K562 (cell line): ENCODE measurements around the gene MAP3K14. TPM values are rescaled to one million over a fixed set of nuclear protein-coding genes. Genes with fewer than 3 reads are reported as not detected.

Experiments
- ARID4B ChIP-seq: sonication (generic); formaldehyde crosslinking; IDR thresholded peaks from 2 replicates; pipeline ENCODE4 v1.8.0; 2022; ENCODE audit warnings: mild to moderate bottlenecking, missing genetic modification reagents
- BCL6 ChIP-seq: fragments of 250-450 bp; sonication (Bioruptor Pico); IDR thresholded peaks from 2 replicates; pipeline ENCODE4 v1.4.0; 2020
- CBX1 ChIP-seq: sonication (generic); IDR thresholded peaks from 2 replicates; pipeline ENCODE4 v1.6.1; 2016; ENCODE audit warnings: antibody characterized with exemption, low read depth, mild to moderate bottlenecking
- CBX3 ChIP-seq, 2 experiments: IDR thresholded peaks; 1 replicate in 1 of 2; 2 replicates in 1 of 2; pipeline ENCODE4 v1.6.1; 2012; ENCODE audit warnings: inconsistent platforms in 2 of 2, low read length in 2 of 2, borderline replicate concordance in 1 of 2, control low read depth in 1 of 2
- DMBX1 ChIP-seq: fragments of 250-450 bp; sonication (Bioruptor Pico); IDR thresholded peaks from 2 replicates; pipeline ENCODE4 v1.8.0; 2022; ENCODE audit warnings: inconsistent platforms, mild to moderate bottlenecking, moderate library complexity, borderline replicate concordance
- EP300 ChIP-seq: IDR thresholded peaks from 2 replicates; pipeline ENCODE4 v1.6.1; 2012; ENCODE audit warnings: low read length, improper control_type of control experiment
- MEF2A ChIP-seq: IDR thresholded peaks from 2 replicates; pipeline ENCODE4 v1.6.1; 2011; ENCODE audit warnings: low read depth, mild to moderate bottlenecking, low read length, moderate library complexity; ENCODE audit not compliant: control insufficient read depth
- NR2C1 ChIP-seq, 2 experiments: fragments of 450-650 bp; IDR thresholded peaks; 2 replicates each; pipeline ENCODE4 v1.6.1; 2017; ENCODE audit warnings: mild to moderate bottlenecking in 2 of 2, antibody characterized with exemption in 1 of 2, inconsistent platforms in 1 of 2, missing compliant biosample characterization in 1 of 2, missing genetic modification characterization in 1 of 2
- NR2C2 ChIP-seq, 2 experiments: fragments of 200-800 bp in 1 of 2; sonication (Bioruptor generic) in 1 of 2; sonication (generic) in 1 of 2; formaldehyde crosslinking in 1 of 2; IDR thresholded peaks; 2 replicates each; pipeline versions ENCODE4 v1.6.1 to v1.8.0; 2016 to 2022; ENCODE audit warnings: mild to moderate bottlenecking in 1 of 2, missing compliant biosample characterization in 1 of 2, missing genetic modification characterization in 1 of 2, missing genetic modification reagents in 1 of 2
- PHF21A ChIP-seq: fragments of 450-650 bp; IDR thresholded peaks from 2 replicates; pipeline ENCODE4 v1.6.1; 2017; ENCODE audit warnings: low read depth, borderline replicate concordance
- RBM22 ChIP-seq: fragments of 200-400 bp; formaldehyde crosslinking; IDR thresholded peaks from 2 replicates; pipeline ENCODE4 v1.6.1; 2018; ENCODE audit warnings: low read length, low read depth; ENCODE audit not compliant: poor library complexity, severe bottlenecking
- TAF15 ChIP-seq: fragments of 200-400 bp; formaldehyde crosslinking; IDR thresholded peaks from 2 replicates; pipeline ENCODE4 v1.6.1; 2017; ENCODE audit warnings: mild to moderate bottlenecking, low read depth, low read length, moderate library complexity
- ZFPM2 ChIP-seq: fragments of 250-450 bp; sonication (Bioruptor Pico); IDR thresholded peaks from 2 replicates; pipeline ENCODE4 v1.5.1; 2022; ENCODE audit warnings: mild to moderate bottlenecking
- ZNF124 ChIP-seq: sonication (generic); formaldehyde crosslinking; IDR thresholded peaks from 2 replicates; pipeline ENCODE4 v1.8.1; 2022; ENCODE audit warnings: missing genetic modification reagents
- ZNF668 ChIP-seq: fragments of 250-450 bp; sonication (Bioruptor Pico); IDR thresholded peaks from 2 replicates; pipeline ENCODE4 v1.8.0; 2022; ENCODE audit warnings: mild to moderate bottlenecking, inconsistent platforms
- ZNF778 ChIP-seq: fragments of 450-650 bp; formaldehyde crosslinking; IDR thresholded peaks from 2 replicates; pipeline ENCODE4 v1.4.0; 2020; ENCODE audit warnings: mild to moderate bottlenecking, moderate library complexity
- polyA plus RNA-seq, 8 experiments: library from polyadenylated mRNA; depleted of rRNA in 4 of 8; stranded (reverse) in 5 of 8; unstranded in 3 of 8; fragments of >200 nt; fragmentation: Nextera tagmentation in 2 of 8; fragmentation: Illumina TruSeq in 1 of 8; extraction: Ambion mirVana in 2 of 8; extraction: Trizol in 1 of 8; gene quantifications; 2 replicates each; pipeline versions ENCODE4 v1.2.1 to v1.2.3, GENCODE V29; 2011 to 2014; ENCODE audit warnings: inconsistent platforms in 1 of 8, missing spikeins in 1 of 8
- total RNA-seq, 7 experiments: library from RNA; depleted of rRNA in 6 of 7; stranded (reverse); fragments of >200 nt in 6 of 7; fragmentation: Illumina TruSeq in 2 of 7; extraction: Trizol in 2 of 7; gene quantifications; 2 replicates each; pipeline versions ENCODE4 v1.2.1 to v1.2.3, GENCODE V29; 2011 to 2021; ENCODE audit warnings: low replicate concordance in 1 of 7
- TF ChIP-seq, protein P1 (sequence below): sonication (generic); formaldehyde crosslinking; IDR thresholded peaks from 2 replicates; pipeline ENCODE4 v1.8.1; 2023; ENCODE audit warnings: mild to moderate bottlenecking, missing genetic modification reagents, moderate library complexity
- TF ChIP-seq, protein P2 (sequence below): fragments of 450-650 bp; IDR thresholded peaks from 2 replicates; pipeline ENCODE4 v1.6.1; 2017; ENCODE audit warnings: antibody characterized with exemption, mild to moderate bottlenecking

Gene MAP3K14
- total and polyA plus RNA-seq, 9 of the 15 experiments (the other 6 are each of a cell fraction or from before 2014, with no cell fraction given) = 0.45 to 8.7 (median 3.2) TPM

DNA sequence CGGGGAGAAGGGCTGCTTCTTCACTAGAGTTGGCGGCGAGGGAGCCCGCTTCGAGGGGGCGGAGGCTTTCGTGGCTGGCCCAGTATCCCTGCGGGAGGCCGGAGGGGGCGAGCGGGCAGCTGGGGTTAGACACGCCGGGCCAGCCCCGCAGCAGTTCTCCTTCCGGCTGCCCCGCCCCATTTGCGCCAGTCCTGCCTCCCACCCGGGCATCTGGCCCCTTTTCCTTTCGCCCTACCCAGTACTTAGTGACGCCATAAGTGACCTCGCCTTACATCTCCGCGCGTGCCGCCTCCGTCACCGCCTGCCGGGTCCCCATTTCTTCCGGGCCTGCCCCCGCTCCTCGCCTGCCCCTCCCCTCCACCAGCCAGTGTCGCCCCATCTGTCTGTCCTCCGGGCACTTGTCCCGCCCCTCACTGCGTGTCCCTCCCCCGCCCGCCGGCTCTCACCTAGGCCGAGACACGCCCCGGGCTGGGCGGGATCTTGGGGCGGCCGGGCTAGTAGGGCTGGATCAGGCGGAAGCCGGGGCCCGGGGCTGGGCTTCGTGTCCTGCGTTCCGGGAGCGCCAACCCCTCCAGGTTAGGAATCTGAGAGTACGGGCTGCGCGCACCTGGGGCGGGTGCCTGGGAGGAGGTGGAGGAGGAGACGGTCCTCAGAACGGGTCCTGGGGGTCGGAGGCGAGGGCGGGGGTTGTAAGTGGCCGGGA is 69.2 kb downstream of the MAP3K14 start (continued):
- TF ChIP-seq NR2C2 (CRISPR knock-in tag; IDR thresholded peaks at IDR 0.05) = no peak
- TF ChIP-seq NR2C2 (tag; IDR thresholded peaks at IDR 0.05) = peak; percentile 72; the same call in 1 of the 2 replicates
- TF ChIP-seq ARID4B (CRISPR knock-in tag) = no peak
- no peak for TF ChIP-seq MEF2A
- no peak for TF ChIP-seq ZNF778 (CRISPR knock-in tag)
- no peak for TF ChIP-seq CBX1
- no peak for TF ChIP-seq ZNF124
- TF ChIP-seq CBX3 (IDR thresholded peaks at IDR 0.05; ENCODE audit: borderline replicate concordance in 1 of 2, low read length in 2 of 2) = peak in 1 of 2 experiments; percentile 10; a peak in 1 of 3 replicates
- TF ChIP-seq BCL6 (CRISPR knock-in tag) = no peak
- TF ChIP-seq, protein P1, sequence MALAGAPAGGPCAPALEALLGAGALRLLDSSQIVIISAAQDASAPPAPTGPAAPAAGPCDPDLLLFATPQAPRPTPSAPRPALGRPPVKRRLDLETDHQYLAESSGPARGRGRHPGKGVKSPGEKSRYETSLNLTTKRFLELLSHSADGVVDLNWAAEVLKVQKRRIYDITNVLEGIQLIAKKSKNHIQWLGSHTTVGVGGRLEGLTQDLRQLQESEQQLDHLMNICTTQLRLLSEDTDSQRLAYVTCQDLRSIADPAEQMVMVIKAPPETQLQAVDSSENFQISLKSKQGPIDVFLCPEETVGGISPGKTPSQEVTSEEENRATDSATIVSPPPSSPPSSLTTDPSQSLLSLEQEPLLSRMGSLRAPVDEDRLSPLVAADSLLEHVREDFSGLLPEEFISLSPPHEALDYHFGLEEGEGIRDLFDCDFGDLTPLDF = no peak
- TF ChIP-seq PHF21A = 0 out of 2 replicates have a peak, but pooled peaks have one; percentile 15
- TF ChIP-seq ZNF668 (CRISPR knock-in tag) = no peak
- no peak for TF ChIP-seq RBM22
- TF ChIP-seq ZFPM2 (CRISPR knock-in tag) = no peak
- no peak for TF ChIP-seq EP300
- TF ChIP-seq, protein P2, sequence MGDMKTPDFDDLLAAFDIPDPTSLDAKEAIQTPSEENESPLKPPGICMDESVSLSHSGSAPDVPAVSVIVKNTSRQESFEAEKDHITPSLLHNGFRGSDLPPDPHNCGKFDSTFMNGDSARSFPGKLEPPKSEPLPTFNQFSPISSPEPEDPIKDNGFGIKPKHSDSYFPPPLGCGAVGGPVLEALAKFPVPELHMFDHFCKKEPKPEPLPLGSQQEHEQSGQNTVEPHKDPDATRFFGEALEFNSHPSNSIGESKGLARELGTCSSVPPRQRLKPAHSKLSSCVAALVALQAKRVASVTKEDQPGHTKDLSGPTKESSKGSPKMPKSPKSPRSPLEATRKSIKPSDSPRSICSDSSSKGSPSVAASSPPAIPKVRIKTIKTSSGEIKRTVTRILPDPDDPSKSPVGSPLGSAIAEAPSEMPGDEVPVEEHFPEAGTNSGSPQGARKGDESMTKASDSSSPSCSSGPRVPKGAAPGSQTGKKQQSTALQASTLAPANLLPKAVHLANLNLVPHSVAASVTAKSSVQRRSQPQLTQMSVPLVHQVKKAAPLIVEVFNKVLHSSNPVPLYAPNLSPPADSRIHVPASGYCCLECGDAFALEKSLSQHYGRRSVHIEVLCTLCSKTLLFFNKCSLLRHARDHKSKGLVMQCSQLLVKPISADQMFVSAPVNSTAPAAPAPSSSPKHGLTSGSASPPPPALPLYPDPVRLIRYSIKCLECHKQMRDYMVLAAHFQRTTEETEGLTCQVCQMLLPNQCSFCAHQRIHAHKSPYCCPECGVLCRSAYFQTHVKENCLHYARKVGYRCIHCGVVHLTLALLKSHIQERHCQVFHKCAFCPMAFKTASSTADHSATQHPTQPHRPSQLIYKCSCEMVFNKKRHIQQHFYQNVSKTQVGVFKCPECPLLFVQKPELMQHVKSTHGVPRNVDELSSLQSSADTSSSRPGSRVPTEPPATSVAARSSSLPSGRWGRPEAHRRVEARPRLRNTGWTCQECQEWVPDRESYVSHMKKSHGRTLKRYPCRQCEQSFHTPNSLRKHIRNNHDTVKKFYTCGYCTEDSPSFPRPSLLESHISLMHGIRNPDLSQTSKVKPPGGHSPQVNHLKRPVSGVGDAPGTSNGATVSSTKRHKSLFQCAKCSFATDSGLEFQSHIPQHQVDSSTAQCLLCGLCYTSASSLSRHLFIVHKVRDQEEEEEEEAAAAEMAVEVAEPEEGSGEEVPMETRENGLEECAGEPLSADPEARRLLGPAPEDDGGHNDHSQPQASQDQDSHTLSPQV = no peak
- no peak for TF ChIP-seq DMBX1
- no peak; the same call in 1 of the 2 replicates for TF ChIP-seq NR2C1 (IDR thresholded peaks at IDR 0.05)
- no peak for TF ChIP-seq NR2C1 (tag; IDR thresholded peaks at IDR 0.05)
- TF ChIP-seq TAF15 = no peak
